ENCODE results near the gene CXorf49B. TPM values are rescaled to one million over a fixed set of nuclear protein-coding genes. Genes with fewer than 3 reads are reported as not detected.
"Not testable (repeated sequence)": the region's sequence is repeated elsewhere in the genome, so short reads cannot be mapped to it uniquely, and the experiment has no call there.

CXorf49B gene
- total and polyA plus RNA-seq, 10 donors = not detected

GRCh38 chrX:71778322-71778721, 15.2 kb downstream of the CXorf49B start:
- H3K36me3 ChIP-seq; H3K4me1 ChIP-seq; intact Hi-C loops (cut with DNase I; ENCODE audit: low total_unique reads); H3K4me3 ChIP-seq; DNase-seq; H3K27ac ChIP-seq; H3K27me3 ChIP-seq (replicated peaks in 1 of 7); H3K9me3 ChIP-seq: not testable (repeated sequence)
- WGBS, 5 donors = no CpG with 5 or more reads among the region's 12 CpGs

- H3K27me3 ChIP-seq (replicated peaks in 1 of 7); H3K9me3 ChIP-seq; H3K36me3 ChIP-seq; DNase-seq; H3K4me3 ChIP-seq; H3K4me1 ChIP-seq; H3K27ac ChIP-seq; intact Hi-C loops (cut with DNase I; ENCODE audit: low total_unique reads): not testable (repeated sequence)
- no CpG with 5 or more reads among the region's 10 CpGs for WGBS, 5 donors
Measured at GRCh38 chrX:71782225-71782949, 19.2 kb downstream of the CXorf49B start.

DNA sequence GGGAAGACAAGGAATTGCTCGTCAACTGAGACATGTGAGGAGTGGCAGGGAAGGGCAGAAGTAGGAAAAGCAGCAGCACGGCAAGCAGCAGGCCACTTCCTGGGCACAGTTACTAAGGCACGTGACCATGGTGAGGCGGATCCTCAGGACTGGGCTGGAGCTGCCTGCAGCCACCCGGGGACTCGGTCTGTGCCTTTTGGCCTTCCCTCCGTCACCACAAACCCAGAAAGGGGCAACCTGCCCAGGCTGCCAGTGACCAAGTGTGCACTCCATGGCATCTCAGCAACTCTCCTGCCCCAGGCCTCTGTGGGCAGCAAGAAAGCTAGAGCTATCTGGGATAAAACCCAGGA, 19.8 kb downstream of the CXorf49B start:
- H3K27ac ChIP-seq; H3K4me1 ChIP-seq; H3K9me3 ChIP-seq; H3K27me3 ChIP-seq (replicated peaks in 1 of 7); H3K4me3 ChIP-seq; H3K36me3 ChIP-seq; DNase-seq; intact Hi-C loops (cut with DNase I; ENCODE audit: low total_unique reads): not testable (repeated sequence)
- no CpG with 5 or more reads among the region's 7 CpGs for WGBS, 5 donors

DNA sequence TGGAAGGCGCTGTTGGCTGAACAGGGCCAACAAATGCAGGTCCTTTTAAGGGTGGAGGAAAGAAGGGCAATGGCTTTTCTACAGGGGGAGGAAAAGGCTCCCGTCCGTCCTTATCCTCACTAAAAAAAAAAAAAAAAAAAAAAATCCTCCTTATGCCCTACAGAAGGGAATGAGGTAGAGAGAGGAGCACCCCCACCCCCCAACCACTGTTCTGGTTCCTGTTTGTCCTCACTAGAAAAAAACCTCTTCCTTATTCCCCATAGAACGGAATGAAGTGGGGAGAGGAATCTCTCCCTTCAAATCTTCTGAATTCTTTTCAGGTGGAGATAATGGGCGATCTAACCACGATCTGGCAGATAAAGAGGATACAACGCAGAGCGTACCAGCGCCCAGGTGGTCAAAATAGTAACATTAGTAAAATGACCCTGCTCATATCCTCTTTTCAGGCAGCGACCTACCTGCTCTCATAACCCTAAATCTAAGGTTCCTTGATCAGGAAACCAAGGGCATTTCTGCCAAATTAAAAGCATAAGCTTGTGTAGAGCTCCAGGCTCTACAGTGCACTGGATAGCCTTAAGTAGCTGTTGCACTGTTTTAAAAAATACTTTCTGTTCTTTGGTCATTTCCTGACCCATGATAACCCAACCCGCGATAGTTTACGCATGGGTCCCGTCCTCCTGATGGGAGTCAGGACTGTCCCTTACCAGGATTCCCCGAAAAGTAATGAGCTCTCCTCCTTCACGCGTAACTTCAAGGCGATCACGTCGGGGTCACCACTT, 20.6 kb downstream of the CXorf49B start:
- DNase-seq = not testable (repeated sequence)

GRCh38 chrX:71784348-71784983, 21.3 kb downstream of the CXorf49B start:
- H3K4me1 ChIP-seq; intact Hi-C loops (cut with DNase I; ENCODE audit: low total_unique reads); H3K27ac ChIP-seq; DNase-seq; H3K36me3 ChIP-seq; H3K4me3 ChIP-seq; H3K27me3 ChIP-seq (replicated peaks in 1 of 7); H3K9me3 ChIP-seq: not testable (repeated sequence)
- WGBS, 5 donors = no CpG with 5 or more reads among the region's 15 CpGs

More for the DNA sequence above, 20.6 kb downstream of the CXorf49B start:
- H3K36me3 ChIP-seq; intact Hi-C loops (cut with DNase I; ENCODE audit: low total_unique reads); H3K27me3 ChIP-seq (replicated peaks in 1 of 7); H3K27ac ChIP-seq; H3K4me3 ChIP-seq; H3K4me1 ChIP-seq; H3K9me3 ChIP-seq: not testable (repeated sequence)
- no CpG with 5 or more reads among the region's 20 CpGs for WGBS, 5 donors

GRCh38 chrX:71806450-71806849, 43.3 kb downstream of the CXorf49B start:
- H3K9me3 ChIP-seq = peaks cover 0 to 12% (median 0%) of the 10 kb centered on the region in 8 donors
- DNase-seq; H3K36me3 ChIP-seq; H3K27ac ChIP-seq; intact Hi-C loops (cut with DNase I; ENCODE audit: low total_unique reads); H3K4me1 ChIP-seq; H3K4me3 ChIP-seq; H3K27me3 ChIP-seq (replicated peaks in 1 of 7): not testable (repeated sequence)
- WGBS, 5 donors = 80 to 98% (median 89%) methylated on average over 5 of the region's 5 CpGs

DNA sequence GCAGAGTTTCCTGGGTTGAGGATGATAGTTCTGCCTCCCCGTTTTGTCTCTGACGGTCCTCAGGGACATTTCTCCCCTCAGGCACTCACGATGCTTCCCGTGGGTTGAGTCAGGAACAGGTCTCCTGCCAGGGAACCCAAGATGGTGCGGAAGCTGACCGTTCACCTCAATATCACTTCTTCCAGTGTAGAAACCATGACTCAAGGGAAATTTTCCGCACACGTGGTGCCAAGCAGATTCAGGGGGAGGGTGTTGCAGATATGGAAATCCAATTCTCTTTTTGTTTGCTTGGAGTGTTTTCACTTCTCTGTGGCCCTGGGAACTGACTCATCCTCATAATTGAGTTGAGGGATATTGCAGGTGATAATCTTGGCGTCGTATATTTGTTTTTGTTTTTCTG, 46.7 kb downstream of the CXorf49B start:
- intact Hi-C loops (cut with DNase I; ENCODE audit: low total_unique reads) = no loop called here
- Histone ChIP-seq H3K4me1 (no peaks in the 10 kb centered on the region), H3K27me3 (replicated peaks in 1 of 7) (peaks cover 0 to 5% (median 0%) of the 10 kb centered on the region in 7 donors), H3K27ac (no peak overlapping the region), H3K4me3 (no peak overlapping the region), H3K36me3 (no peaks in the 10 kb centered on the region), H3K9me3 (peaks cover 0 to 12% (median 0%) of the 10 kb centered on the region in 8 donors)
- DNase-seq = no peak
- 71 to 83% (median 80%) methylated on average over 5 to 10 of the region's 10 CpGs for WGBS, 5 donors
- TF ChIP-seq POLR2A (IDR thresholded peaks at IDR 0.05) (no peak), POLR2AphosphoS5 (IDR thresholded peaks at IDR 0.05) (no peak), CTCF (IDR thresholded peaks at IDR 0.05 in 8 of 11, conservative IDR thresholded peaks at IDR 0.05 in 3 of 11) (no peak)
